Subcutaneous abdominal adipose tissue (tissue), 5 donors: ENCODE results near the gene VPS25.

Experiments
- H3K27ac ChIP-seq: one replicate; pipeline ENCODE4 v1.7.0; 2013; ENCODE audit warnings: low read depth, mild to moderate bottlenecking, inconsistent platforms, low read length, moderate library complexity
- H3K27me3 ChIP-seq, 5 donors: one replicate each; pipeline ENCODE4 v1.7.0; 2013; ENCODE audit warnings: low read length in 5 of 5, inconsistent platforms in 1 of 5; ENCODE audit not compliant: control insufficient read depth in 5 of 5, insufficient read depth in 4 of 5
- H3K36me3 ChIP-seq, 5 donors: one replicate each; pipeline ENCODE4 v1.7.0; 2013; ENCODE audit warnings: low read length in 5 of 5; ENCODE audit not compliant: control insufficient read depth in 5 of 5, insufficient read depth in 5 of 5
- H3K4me1 ChIP-seq, 5 donors: one replicate each; pipeline ENCODE4 v1.7.0; 2013; ENCODE audit warnings: low read length in 5 of 5, mild to moderate bottlenecking in 3 of 5, moderate library complexity in 1 of 5; ENCODE audit not compliant: control insufficient read depth in 5 of 5, insufficient read depth in 5 of 5
- H3K4me3 ChIP-seq, 5 donors: one replicate each; pipeline ENCODE4 v1.7.0; 2013; ENCODE audit warnings: low read length in 5 of 5, low read depth in 1 of 5
- H3K9ac ChIP-seq, 5 donors: one replicate each; pipeline ENCODE4 v1.7.0; 2013; ENCODE audit warnings: low read length in 5 of 5, mild to moderate bottlenecking in 4 of 5, moderate library complexity in 3 of 5
- H3K9me3 ChIP-seq, 5 donors: one replicate each; pipeline ENCODE4 v1.7.0; 2013; ENCODE audit warnings: low read length in 5 of 5; ENCODE audit not compliant: control insufficient read depth in 5 of 5
- donor health status: healthy.
- donor health status: healthy.
- donor health status: healthy.
- donor health status: healthy.
- donor health status: healthy.

VPS25 gene

GRCh38 chr17:42806249-42806648 lies 33.0 kb downstream of the VPS25 start:
- Histone ChIP-seq H3K4me1 (no peaks in the 10 kb centered on the region), H3K9ac (no peak overlapping the region), H3K36me3 (peaks cover 10 to 17% (median 13%) of the 10 kb centered on the region in 5 donors), H3K27me3 (no peaks in the 10 kb centered on the region), H3K9me3 (no peaks in the 10 kb centered on the region), H3K4me3 (no peak overlapping the region), H3K27ac (no peak overlapping the region)

DNA sequence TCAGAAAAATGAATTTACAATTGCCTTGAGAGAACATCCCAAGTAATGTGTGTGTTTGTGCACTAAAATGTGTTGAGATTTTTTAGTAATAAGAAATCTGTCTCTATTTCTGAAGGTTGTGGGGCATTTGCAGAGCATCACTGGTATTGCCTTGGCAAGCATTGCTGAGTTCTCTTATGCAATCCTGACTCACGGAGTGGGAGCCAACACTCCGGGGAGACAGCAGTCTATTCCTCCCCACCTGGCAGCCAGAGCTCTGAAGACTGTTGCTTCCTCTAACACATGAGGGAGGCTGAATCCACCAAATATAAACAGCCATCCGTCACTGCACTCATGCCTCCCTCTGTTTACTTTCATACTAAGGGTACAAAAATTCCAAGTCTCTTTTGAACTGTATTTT lies 36.0 kb downstream of the VPS25 start:
- H3K4me3 ChIP-seq, result no peak overlapping the region
- peaks cover 0 to 1% (median 0%) of the 10 kb centered on the region in 5 donors for H3K4me1 ChIP-seq
- H3K36me3 ChIP-seq, result peaks cover 24 to 36% (median 28%) of the 10 kb centered on the region in 5 donors
- peak overlapping the region; percentile 52 for H3K27ac ChIP-seq
- H3K9ac ChIP-seq, result peak overlapping the region in 1 of 5 donors; percentile 36
- H3K27me3 ChIP-seq, result no peaks in the 10 kb centered on the region
- no peaks in the 10 kb centered on the region for H3K9me3 ChIP-seq

GRCh38 chr17:42814633-42815399 lies 41.6 kb downstream of the VPS25 start:
- Histone ChIP-seq H3K9me3 (no peaks in the 10 kb centered on the region), H3K27me3 (no peaks in the 10 kb centered on the region), H3K4me1 (peaks cover 0 to 14% (median 4%) of the 10 kb centered on the region in 5 donors), H3K36me3 (peaks cover 39 to 86% (median 75%) of the 10 kb centered on the region in 5 donors), H3K9ac (peak overlapping the region in 1 of 5 donors; percentile 2), H3K27ac (peak overlapping the region; percentile 42), H3K4me3 (no peak overlapping the region)

- Histone ChIP-seq H3K27me3 (no peaks in the 10 kb centered on the region), H3K4me3 (no peak overlapping the region), H3K36me3 (peaks cover 30 to 84% (median 70%) of the 10 kb centered on the region in 5 donors), H3K4me1 (peaks cover 0 to 16% (median 7%) of the 10 kb centered on the region in 5 donors), H3K9me3 (no peaks in the 10 kb centered on the region), H3K9ac (no peak overlapping the region), H3K27ac (no peak overlapping the region)
These were observed 44.6 kb downstream of the VPS25 start for GRCh38 chr17:42817866-42818265.

DNA sequence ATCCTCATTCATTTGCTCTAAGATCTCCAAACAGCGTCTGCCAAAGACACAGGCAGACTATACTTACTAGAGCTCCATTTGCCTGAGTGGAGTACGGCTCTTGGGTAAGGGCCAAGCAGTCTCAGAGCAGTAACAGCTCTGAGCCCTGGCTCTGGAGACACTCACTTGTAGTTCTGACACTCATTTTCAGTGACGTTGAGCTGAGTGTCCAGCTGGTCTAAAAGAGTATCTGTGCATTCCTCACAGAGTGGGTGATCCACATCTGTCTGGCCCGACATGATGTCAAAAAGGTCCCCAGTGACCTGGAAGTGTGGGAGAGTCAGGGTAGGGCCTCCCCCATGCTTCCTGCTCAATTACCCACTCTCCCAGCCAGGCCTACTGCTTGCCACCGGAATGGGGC lies 45.1 kb downstream of the VPS25 start:
- no peaks in the 10 kb centered on the region for H3K27me3 ChIP-seq
- peaks cover 2 to 21% (median 11%) of the 10 kb centered on the region in 5 donors for H3K4me1 ChIP-seq

DNA sequence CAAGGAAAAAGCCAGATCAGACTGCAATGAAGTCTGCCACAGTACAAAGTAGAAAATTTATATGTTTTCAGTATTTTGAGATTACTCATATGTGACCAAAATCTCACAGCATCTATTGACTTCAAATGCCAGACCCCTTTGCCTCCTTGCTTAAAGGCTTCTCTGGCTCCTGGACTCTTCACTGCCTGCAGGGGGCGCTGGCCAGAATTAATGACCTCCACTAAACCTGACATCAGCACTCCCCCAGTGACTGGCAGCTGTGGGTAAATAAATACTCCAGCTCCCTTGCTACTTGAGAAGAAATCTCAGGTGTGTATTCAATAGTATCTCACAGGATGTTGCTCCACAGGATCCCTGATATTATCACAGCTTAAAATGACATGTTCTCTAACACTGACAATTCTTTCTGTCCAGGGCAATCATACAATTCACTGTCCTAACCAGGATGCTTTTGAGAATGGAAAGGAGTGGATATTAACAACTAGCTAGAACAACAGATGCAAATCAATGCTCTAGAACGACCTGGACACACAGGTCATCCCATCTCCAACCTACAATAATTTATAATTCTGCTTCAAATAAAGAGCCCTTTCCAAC lies 46.8 kb downstream of the VPS25 start:
- Histone ChIP-seq H3K9ac (no peak overlapping the region), H3K27ac (no peak overlapping the region), H3K36me3 (peaks cover 19 to 65% (median 53%) of the 10 kb centered on the region in 5 donors), H3K4me3 (no peak overlapping the region), H3K9me3 (no peaks in the 10 kb centered on the region), H3K4me1 (peaks cover 4 to 23% (median 16%) of the 10 kb centered on the region in 5 donors), H3K27me3 (no peaks in the 10 kb centered on the region)

More for the DNA sequence above, 45.1 kb downstream of the VPS25 start:
- Histone ChIP-seq H3K9me3 (no peaks in the 10 kb centered on the region), H3K9ac (no peak overlapping the region), H3K36me3 (peaks cover 30 to 82% (median 69%) of the 10 kb centered on the region in 5 donors), H3K27ac (no peak overlapping the region), H3K4me3 (no peak overlapping the region)

GRCh38 chr17:42821176-42821575 lies 47.9 kb downstream of the VPS25 start:
- Histone ChIP-seq H3K9me3 (no peaks in the 10 kb centered on the region), H3K27ac (no peak overlapping the region), H3K9ac (no peak overlapping the region), H3K4me3 (no peak overlapping the region), H3K36me3 (peaks cover 9 to 54% (median 41%) of the 10 kb centered on the region in 5 donors), H3K27me3 (no peaks in the 10 kb centered on the region), H3K4me1 (peaks cover 3 to 18% (median 11%) of the 10 kb centered on the region in 5 donors)

- Histone ChIP-seq H3K4me3 (no peak overlapping the region), H3K27me3 (no peaks in the 10 kb centered on the region), H3K4me1 (peaks cover 3 to 23% (median 14%) of the 10 kb centered on the region in 5 donors), H3K27ac (no peak overlapping the region), H3K9ac (no peak overlapping the region), H3K36me3 (no peaks in the 10 kb centered on the region), H3K9me3 (no peaks in the 10 kb centered on the region)
These were observed 54.2 kb downstream of the VPS25 start for GRCh38 chr17:42827472-42827871.
